ENCODE measurements around the gene SLC9C1. TPM values are rescaled to one million over a fixed set of nuclear protein-coding genes. Genes with fewer than 3 reads are reported as not detected.

Gene SLC9C1
- total and polyA plus RNA-seq, 2 donors = 0.11 to 0.94 TPM

DNA sequence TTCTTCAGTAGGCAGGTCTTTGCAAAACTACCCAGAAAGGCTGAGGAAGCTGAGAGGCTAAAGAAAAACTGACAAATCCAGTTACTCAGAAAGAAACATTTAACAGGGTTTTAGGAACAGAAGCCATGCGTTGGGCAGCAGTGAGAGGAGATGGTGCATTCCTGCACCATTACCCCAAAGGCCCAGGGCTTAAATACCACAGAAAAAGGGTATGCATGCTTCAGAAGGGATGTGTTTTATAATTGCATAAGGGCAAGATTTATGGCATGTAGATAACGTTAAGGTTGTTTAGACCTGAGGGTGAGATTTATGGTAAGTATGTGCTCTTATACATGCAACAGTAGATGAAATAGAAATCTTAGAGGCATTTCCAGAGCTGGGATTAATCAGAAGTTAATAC lies 197.8 kb downstream of the SLC9C1 start:
- no peak overlapping the region for H3K27ac ChIP-seq (ENCODE audit: low read depth in 1 of 2, low read length in 1 of 2)
- peaks cover 3 to 9% of the 10 kb centered on the region in 2 donors for H3K36me3 ChIP-seq (ENCODE audit: control insufficient read depth in 2 of 2, insufficient read depth in 2 of 2, low read length in 1 of 2)
- no peaks in the 10 kb centered on the region for H3K9me3 ChIP-seq (ENCODE audit: control insufficient read depth in 2 of 2, insufficient read depth in 1 of 2, low read length in 1 of 2)
- no peaks in the 10 kb centered on the region for H3K27me3 ChIP-seq (ENCODE audit: control insufficient read depth in 2 of 2, insufficient read depth in 1 of 2, low read length in 1 of 2)
- H3K4me1 ChIP-seq (ENCODE audit: control insufficient read depth in 2 of 2, insufficient read depth in 2 of 2, low read length in 2 of 2) = peaks cover 13 to 22% of the 10 kb centered on the region in 2 donors
- no peak for DNase-seq (ENCODE audit: low read depth in 6 of 9, low spot score in 9 of 9)
- 93% methylated on average over 2 of the region's 2 CpGs for WGBS
- H3K4me3 ChIP-seq (ENCODE audit: low read length in 2 of 2) = no peak overlapping the region

DNA sequence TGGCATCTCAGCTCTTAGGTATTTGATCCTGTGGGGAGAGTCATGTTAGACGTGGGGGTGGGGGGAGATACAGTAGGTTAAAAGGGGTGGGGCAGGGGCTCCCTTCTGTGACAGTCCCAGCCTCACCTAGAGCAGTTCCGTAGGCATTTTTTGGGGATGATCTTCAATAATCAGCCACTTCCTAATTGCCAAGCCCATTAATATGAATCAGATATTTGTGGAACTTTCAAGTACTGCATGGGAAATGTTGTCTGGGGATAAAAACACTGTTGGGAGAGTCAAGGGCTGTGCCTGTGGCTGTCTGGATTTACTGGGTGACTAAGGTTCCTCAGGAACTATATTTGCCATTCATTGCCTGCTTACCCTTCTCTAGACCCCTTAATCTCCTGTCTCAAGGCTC lies 198.3 kb downstream of the SLC9C1 start:
- peaks cover 3 to 9% of the 10 kb centered on the region in 2 donors for H3K36me3 ChIP-seq (ENCODE audit: control insufficient read depth in 2 of 2, insufficient read depth in 2 of 2, low read length in 1 of 2)
- H3K27me3 ChIP-seq (ENCODE audit: control insufficient read depth in 2 of 2, insufficient read depth in 1 of 2, low read length in 1 of 2) = no peaks in the 10 kb centered on the region
- H3K4me1 ChIP-seq (ENCODE audit: control insufficient read depth in 2 of 2, insufficient read depth in 2 of 2, low read length in 2 of 2) = peaks cover 17 to 26% of the 10 kb centered on the region in 2 donors
- no peaks in the 10 kb centered on the region for H3K9me3 ChIP-seq (ENCODE audit: control insufficient read depth in 2 of 2, insufficient read depth in 1 of 2, low read length in 1 of 2)
- H3K4me3 ChIP-seq (ENCODE audit: low read length in 2 of 2) = no peak overlapping the region
- H3K27ac ChIP-seq (ENCODE audit: low read depth in 1 of 2, low read length in 1 of 2) = no peak overlapping the region
- DNase-seq (ENCODE audit: low read depth in 6 of 9, low spot score in 9 of 9) = no peak
- 69% methylated on average over 2 of the region's 2 CpGs for WGBS

DNA sequence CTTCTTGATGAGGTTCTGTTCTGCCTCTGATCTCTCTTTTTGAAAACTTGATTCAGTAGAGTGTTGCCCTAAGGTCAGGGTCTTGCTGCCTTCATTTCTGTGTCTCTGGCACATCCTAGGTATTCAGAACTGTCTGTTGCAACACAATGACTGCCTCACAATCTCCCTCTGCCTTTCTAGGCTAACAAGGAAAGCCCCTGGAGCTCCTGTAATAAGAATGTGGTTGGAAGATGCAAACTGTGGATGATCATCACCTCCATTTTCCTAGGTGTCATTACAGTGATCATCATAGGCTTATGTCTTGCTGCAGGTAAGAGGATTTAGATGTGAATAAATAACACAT lies 200.9 kb downstream of the SLC9C1 start:
- Histone ChIP-seq H3K27me3 (ENCODE audit: control insufficient read depth in 2 of 2, insufficient read depth in 1 of 2, low read length in 1 of 2) (no peaks in the 10 kb centered on the region), H3K27ac (ENCODE audit: low read depth in 1 of 2, low read length in 1 of 2) (peak overlapping the region; percentile 53 to 70), H3K36me3 (ENCODE audit: control insufficient read depth in 2 of 2, insufficient read depth in 2 of 2, low read length in 1 of 2) (peaks cover 0 to 7% of the 10 kb centered on the region in 2 donors), H3K4me1 (ENCODE audit: control insufficient read depth in 2 of 2, insufficient read depth in 2 of 2, low read length in 2 of 2) (peaks cover 27 to 36% of the 10 kb centered on the region in 2 donors), H3K4me3 (ENCODE audit: low read length in 2 of 2) (no peak overlapping the region), H3K9me3 (ENCODE audit: control insufficient read depth in 2 of 2, insufficient read depth in 1 of 2, low read length in 1 of 2) (no peaks in the 10 kb centered on the region)
- DNase-seq (ENCODE audit: low read depth in 6 of 9, low spot score in 9 of 9) = no peak

DNA sequence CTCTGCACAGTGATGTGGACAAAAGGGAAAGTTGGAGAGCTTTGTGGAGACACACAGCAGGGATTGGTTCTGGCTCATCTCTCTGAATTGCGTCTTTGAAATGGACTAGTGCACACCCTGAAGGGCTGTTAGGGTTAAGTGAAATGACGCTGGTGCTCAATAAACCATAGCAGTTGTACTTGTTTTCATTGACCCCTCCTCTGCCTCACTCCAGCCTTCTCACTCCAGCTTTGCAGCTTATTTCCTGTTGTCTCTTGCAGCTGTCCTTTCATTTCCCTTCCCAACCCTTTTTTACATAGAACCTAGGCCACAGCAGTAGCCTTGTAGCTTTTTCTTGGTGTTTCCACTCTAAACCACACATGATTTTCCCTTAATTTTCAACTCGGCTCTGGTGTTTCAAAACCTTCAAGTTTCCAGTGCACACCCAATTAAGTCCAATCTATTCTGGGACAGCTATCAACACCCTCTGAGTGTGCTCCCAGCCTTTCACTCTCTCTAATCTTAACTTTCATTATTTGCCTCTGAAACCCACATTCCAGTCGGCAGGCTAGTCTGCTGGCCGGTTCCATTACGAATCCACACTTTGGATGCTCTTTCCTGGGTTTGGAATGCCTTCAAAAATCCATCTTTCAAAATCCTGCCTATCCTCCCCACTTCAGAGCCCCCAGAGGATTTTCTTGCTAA lies 201.4 kb downstream of the SLC9C1 start:
- no peaks in the 10 kb centered on the region for H3K27me3 ChIP-seq (ENCODE audit: control insufficient read depth in 2 of 2, insufficient read depth in 1 of 2, low read length in 1 of 2)
- WGBS = 74% methylated on average over 6 of the region's 6 CpGs

DNA sequence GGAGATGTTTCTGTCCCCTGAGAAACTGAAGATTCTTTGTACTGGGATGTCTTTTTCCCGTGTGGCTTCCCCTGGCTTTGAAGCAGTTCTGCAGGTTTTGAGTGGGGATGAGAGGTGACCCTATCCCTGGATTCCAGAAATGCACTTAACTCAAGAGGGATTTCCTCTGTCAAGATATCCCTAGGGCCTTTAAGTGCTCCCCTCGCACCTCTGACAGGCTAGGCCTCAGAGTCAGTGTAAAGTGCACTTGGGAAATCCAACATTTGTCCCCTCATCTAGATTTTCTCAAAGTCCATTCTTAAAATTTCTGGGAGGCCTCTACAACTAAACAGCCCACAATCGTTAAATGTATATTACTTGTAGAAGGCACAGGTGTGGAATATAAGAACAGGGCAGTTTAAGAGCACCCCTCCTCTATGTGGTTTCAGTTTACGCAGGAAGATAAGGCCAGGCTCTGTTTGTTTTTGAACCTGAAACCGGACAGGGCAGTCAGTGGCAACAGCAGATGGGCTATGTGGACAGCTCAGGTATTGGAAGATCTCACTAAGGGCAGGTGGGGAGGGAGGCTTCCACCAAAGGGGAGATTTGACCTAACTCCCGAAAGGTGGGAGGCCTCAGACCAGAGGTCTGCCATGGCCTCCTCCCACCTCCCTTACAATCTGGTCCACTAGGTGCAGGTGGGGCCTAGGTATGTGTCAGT lies 203.0 kb downstream of the SLC9C1 start:
- Histone ChIP-seq H3K27me3 (ENCODE audit: control insufficient read depth in 2 of 2, insufficient read depth in 1 of 2, low read length in 1 of 2) (peaks cover 0 to 7% of the 10 kb centered on the region in 2 donors), H3K4me3 (ENCODE audit: low read length in 2 of 2) (no peak overlapping the region), H3K4me1 (ENCODE audit: control insufficient read depth in 2 of 2, insufficient read depth in 2 of 2, low read length in 2 of 2) (peaks cover 27 to 43% of the 10 kb centered on the region in 2 donors), H3K9me3 (ENCODE audit: control insufficient read depth in 2 of 2, insufficient read depth in 1 of 2, low read length in 1 of 2) (no peaks in the 10 kb centered on the region), H3K36me3 (ENCODE audit: control insufficient read depth in 2 of 2, insufficient read depth in 2 of 2, low read length in 1 of 2) (peaks cover 0 to 5% of the 10 kb centered on the region in 2 donors), H3K27ac (ENCODE audit: low read depth in 1 of 2, low read length in 1 of 2) (no peak overlapping the region)
- WGBS = 86% methylated on average over 6 of the region's 6 CpGs
- no peak for DNase-seq (ENCODE audit: low read depth in 6 of 9, low spot score in 9 of 9)

More for the DNA sequence above, 201.4 kb downstream of the SLC9C1 start:
- Histone ChIP-seq H3K27ac (ENCODE audit: low read depth in 1 of 2, low read length in 1 of 2) (peak overlapping the region; percentile 65 to 70), H3K4me1 (ENCODE audit: control insufficient read depth in 2 of 2, insufficient read depth in 2 of 2, low read length in 2 of 2) (peaks cover 27 to 38% of the 10 kb centered on the region in 2 donors), H3K9me3 (ENCODE audit: control insufficient read depth in 2 of 2, insufficient read depth in 1 of 2, low read length in 1 of 2) (no peaks in the 10 kb centered on the region), H3K36me3 (ENCODE audit: control insufficient read depth in 2 of 2, insufficient read depth in 2 of 2, low read length in 1 of 2) (peaks cover 0 to 5% of the 10 kb centered on the region in 2 donors), H3K4me3 (ENCODE audit: low read length in 2 of 2) (no peak overlapping the region)
- peak in 1 of 9 donors; percentile 58 for DNase-seq (ENCODE audit: low read depth in 6 of 9, low spot score in 9 of 9)

Other genes with a start within 250 kb of the SLC9C1 start
- 9.9 TPM for gene C3orf52, start 207.8 kb downstream of the SLC9C1 start, total RNA-seq
- 5.8 TPM for gene C3orf52, start 207.8 kb downstream of the SLC9C1 start, polyA plus RNA-seq
- 40.1 TPM for gene GCSAM, start 161.0 kb downstream of the SLC9C1 start, total RNA-seq
- gene GCSAM, start 161.0 kb downstream of the SLC9C1 start, polyA plus RNA-seq = 18.0 TPM
- gene CD200, start 38.9 kb upstream of the SLC9C1 start, total RNA-seq = 20.0 TPM
- 23.5 TPM for gene CD200, start 38.9 kb upstream of the SLC9C1 start, polyA plus RNA-seq
- gene BTLA, start 205.3 kb upstream of the SLC9C1 start, total RNA-seq = 19.4 TPM
- gene BTLA, start 205.3 kb upstream of the SLC9C1 start, polyA plus RNA-seq = 13.2 TPM

Measured in thymus (tissue), 11 donors.